NCI-H128 (cell line): Measurements from ENCODE around the gene DUSP7.

Experiments
- DNase-seq: peaks from one replicate; lab custom pipeline; 2025; ENCODE audit not compliant: unreplicated experiment; lab: John Stamatoyannopoulos, UW

Gene DUSP7

DNA sequence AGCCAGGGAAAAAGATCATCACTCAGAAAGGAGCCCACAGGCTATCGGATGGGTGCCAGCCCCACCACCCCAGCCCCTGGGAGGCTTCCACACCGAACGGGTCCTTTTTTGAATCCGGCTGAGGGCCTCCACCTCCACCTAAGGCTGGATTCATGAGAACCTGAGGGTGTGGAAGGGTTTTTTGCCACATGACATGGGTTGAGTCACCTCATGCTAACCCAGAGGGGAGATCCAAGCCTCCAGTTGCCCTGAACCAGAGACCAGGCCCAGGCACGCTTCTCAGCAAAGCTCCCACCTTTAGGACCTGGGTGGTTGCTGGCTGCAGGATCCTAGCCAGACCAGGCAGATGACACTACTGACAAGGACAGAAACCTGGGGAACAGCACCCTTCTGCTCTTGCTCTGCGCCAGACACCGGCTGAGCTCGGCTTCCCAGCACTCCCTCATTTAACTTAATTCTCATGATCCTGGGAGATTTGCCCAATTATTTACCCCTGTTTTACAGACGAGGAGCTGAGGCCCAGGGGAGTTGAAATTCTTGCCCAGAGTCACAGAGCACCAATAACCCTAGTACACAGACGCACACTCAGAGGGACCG lies 25.6 kb downstream of the DUSP7 start:
- DNase-seq = no peak

DNA sequence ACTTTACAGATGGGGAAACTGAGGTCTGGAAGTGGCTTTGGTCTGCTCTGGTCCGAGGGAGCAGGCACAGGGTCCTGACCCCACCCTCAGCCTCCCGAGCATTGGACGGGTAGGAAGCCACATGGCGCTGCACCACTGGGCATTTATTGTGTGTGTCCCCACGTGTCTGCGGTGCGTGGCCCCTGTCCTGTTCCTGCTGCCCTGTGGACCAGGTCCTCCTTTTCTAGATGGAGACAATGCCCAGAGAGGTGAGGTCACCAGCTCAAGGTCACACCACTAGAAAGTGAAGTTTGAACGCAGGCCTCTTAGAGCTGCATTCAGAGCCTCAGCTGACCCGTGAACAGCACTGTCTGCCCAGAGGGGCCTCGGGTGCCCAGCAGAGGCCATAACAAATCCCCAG lies 26.8 kb downstream of the DUSP7 start:
- no peak for DNase-seq

DNA sequence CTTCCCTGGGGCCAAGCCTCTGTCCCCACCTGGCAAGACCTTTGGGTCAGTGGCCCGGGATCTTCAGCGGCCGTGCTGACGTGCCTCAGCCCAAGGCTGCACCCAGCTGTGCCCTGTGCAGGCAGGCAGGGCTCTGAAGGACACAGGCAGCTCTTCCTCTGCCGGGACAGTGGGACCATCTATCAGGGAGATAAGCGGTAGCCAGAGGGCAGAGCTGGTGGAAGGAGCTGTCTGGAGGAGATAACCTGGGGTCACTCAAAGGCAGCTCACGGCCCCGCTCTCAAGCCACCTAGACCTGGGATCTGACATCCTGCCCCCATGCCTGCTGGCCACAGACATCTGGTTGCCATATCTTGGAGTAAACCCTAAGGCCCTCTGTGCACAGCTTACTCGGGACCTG lies 27.3 kb downstream of the DUSP7 start:
- DNase-seq = no peak

DNA sequence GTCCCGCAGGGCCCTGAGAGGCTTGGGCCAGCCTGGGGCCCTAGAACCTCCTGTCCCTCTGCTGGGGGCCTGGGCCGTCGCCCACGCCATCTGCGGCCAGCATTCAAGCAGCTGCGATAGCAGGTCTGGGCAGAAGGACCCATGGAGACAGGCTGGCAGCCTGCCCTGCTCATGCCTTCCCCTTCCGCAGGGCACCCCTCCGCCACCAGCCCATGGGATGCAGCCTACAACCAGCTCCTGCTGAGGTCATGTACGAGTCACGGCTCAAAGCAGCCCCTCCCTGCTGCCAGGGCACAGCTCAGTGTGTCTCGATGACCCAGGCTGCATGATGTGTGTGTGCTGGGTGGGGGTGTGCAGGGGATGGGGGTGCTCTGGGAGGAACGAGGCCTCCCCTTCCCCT lies 27.8 kb downstream of the DUSP7 start:
- no peak for DNase-seq

DNA sequence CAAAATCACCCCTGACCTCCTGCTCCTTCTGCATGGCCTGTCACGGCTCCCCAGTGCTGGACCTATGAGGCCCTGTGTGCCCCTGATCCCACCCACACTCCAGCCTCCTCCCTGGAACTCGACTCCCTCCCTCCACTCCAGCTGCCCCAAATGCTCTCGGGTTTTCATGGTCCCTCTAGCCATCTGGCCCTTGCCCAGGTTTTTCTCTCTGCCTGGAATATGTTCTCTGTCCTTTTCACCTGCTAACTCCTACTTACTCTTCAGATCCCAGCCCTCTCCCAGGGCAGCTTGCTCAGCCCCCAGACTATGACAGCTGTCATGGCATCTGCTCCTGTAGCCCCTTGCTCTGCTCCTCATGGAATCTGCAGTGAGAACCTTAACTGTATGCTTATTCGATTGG lies 30.3 kb downstream of the DUSP7 start:
- no peak for DNase-seq

DNA sequence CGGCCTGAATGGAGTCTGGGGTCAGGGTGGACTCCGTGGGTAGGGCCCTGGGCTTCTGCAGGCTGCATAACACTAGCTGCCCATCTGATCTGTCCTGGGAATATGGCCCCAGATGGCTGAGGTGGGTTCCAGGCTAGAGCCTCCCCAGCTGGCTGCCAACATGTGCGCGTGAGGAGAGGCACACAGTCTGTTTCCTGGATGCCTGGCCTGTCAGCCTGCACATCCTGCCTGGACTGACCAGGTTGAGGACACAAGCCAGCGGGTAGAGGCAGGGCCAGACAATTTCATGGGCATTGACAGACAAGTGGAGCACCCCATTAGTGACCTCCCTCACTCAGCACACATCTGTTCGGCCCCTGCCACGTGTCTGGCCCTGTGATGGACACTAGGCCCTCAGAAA lies 30.9 kb downstream of the DUSP7 start:
- DNase-seq = no peak

DNA sequence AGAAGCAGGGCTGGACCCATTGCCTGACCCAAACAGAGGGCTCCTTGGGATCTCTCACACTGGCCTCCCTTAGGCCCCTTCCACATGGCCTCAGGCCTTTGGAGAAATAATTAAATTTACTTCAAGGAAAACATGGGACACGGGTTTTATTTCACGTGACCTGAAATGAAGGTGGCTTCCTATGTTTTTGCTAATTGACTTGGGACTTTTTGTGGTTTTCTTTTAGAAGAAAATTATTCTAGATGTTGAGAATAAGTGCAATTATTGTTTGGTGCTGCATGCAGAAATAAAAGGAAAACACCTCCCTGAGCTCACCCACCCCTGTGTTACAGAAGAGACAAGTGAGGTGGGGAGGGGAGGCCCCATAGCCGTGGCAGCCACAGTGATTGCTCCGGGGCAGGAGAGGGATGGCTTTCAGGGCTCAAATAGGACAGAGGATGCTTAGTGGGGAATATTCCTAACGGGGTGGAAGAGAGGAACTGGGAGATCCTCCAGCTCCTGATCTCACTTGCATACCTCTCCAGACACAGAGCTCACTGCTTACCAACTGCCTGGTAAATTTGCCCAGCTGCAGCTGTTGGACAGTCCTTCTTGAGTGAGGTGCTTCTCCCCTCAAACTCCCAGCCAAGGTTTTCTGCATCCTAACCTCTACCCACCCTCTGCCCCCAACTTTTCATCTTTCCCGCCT lies 31.5 kb downstream of the DUSP7 start:
- DNase-seq = no peak

DNA sequence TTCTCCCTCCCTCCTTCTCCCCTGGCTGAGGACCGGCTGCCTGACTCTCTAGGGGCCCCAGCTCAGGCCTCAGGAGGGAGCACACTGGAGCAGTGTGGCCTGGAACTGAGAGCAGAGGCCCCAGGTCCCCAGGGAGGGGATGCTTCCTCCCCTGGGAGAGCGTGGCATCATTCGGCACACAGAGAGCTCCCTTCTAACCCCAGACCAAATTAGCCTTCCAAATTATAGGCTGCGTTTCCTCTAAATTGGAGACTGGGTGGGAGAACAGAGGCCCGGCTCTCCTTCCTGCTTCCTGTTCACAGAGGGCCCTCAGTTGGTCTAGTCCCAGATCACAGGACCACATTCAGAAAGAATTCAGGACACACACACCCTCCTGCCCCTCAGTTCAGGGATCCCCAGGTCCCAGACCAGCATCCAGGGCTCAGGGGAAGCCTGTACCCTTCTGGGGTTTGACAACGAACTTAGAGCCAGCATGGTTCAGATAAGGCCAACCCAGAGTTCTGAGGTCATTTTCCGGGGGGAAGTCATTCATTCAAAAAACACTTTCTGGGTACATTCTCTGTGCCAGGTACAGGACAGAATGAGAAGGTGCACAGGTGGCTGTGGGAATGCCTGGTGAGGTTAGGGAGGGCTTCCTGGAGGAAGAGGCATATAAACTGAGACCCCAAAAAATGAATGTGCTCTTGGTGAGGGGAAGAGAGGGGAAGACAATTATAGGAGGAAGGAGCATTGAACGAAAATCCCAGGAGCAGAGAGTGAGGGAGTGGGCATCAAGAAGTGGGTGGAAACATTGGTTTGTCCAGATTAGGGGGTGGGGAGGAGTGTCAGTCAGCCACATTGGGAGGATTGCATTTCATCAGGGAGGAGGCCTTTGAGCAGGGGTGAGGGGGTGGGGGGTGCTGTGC lies 32.3 kb downstream of the DUSP7 start:
- no peak for DNase-seq

DNA sequence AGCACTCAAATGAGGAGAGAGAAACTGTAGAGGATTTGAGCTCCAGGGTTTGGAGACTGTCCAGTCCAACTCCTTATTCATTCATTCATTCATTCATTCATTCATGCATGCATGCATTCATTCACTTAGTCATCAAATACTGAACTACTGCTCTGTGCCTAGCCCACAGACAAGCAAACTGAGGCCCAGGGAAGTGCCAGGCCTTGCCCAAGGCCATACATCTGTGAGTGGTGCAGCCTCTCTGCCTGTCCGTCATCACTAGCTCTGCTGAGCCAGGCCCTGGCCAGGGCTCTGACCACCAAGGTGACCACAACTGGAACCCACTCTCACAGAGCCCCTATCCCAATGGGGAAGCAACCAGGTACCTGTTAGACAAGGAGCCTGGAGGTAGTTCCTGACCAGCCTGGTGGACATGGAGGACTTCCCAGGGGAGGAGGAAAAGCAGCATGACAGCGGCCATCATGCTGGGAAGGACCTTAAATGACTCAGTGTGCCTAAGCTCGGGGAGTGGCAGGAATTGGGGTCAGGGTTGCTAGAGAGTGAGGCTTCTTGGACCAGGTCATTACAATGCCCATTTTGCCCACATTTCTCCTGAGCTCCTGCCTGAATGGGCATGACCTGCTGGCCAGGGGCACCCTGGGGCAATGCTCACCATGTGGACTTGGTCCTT lies 33.1 kb downstream of the DUSP7 start:
- DNase-seq = no peak

DNA sequence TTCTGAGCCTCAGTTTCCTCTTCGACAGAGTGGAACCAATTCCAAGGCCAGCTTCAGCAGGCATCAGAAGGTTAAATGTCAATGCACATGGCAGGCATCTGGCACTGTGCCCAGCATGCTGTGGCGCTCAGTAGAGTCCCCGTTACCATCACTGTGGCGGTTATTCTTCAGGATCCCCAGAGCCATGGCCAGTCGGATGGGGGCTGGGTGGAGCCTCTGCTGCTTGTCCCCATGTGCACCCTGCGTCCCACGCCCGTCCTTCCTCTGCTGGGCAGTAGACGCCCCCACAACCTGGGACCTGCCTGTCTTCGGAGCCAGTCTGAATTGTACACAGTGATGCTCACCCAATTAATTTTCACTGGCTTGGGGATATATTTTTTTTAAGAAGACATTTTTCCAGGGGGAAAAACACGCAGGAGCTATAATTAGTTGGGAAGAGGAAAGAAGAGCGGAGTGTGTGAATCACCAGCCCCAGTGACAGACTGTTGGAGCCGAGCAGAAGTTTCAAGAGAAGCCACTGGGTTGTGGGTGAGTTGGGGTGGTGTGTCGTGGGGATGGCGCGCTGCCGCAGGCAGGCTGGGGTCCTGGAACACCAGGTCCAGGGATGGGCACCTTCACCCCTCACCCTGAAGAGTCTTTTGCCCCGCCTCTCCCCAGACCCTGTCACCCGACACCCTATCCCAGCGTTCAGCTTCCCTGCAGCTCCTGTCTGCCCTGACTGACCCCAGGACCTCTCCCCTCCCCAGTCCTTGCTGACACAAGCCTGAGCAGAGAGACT lies 33.9 kb downstream of the DUSP7 start:
- DNase-seq = no peak

DNA sequence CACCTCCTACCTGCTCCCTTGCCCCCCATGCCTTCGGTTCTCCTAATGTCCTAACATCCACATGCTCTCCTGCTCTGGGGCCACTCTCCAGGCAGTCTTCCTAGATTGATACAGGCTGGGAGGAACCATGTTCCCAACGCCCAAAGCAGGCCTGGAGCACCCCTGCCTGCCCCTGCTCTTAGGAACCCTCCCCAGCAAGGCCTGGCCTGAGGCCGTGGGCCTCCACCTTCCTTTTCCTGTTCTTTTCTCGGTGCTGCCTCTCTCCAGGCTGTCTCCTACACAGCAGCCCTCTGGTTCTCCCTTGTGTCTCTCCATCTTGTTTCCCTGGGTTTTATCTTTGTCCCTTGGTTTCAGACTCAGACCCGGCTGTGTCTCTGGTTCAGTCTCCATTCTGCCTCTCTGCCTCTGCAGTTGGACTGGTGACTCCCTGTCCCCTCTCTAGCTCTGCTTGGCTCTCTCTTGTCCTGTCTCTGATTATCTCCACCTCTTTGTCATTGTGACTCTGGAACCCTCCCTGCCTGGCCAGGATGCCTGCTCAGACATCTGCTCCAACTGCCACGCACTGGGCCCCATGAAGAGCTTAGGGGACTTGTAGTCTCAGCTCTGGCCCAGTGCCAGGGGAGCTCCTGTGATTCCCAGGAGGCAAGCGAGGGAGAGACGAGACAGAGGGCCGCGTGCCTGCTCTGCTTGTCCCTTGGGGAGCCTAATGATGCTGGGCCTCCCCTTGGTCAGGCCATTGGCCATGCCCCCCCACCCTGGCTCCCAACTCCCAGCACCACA lies 34.7 kb downstream of the DUSP7 start:
- no peak for DNase-seq

DNA sequence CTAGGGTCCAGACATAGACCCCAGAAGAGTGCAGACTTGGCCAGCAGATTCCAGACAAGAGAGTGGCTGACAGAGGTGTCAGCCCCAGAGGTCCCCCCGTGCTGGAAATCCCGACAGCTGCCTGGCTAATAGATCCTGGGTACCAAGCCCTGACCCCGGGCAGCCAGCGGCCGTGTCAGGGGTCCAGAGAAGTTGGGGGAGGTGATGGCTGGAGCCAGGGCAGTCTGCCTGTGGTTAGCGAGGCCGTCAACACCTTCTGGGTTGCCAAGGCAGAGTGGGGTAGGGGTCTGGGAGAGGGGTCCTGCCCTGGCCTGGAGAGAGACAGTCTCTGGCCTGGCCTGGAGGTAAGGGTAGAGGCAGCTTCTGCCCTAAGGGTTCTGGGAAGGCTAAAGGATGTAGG lies 35.6 kb downstream of the DUSP7 start:
- no peak for DNase-seq

DNA sequence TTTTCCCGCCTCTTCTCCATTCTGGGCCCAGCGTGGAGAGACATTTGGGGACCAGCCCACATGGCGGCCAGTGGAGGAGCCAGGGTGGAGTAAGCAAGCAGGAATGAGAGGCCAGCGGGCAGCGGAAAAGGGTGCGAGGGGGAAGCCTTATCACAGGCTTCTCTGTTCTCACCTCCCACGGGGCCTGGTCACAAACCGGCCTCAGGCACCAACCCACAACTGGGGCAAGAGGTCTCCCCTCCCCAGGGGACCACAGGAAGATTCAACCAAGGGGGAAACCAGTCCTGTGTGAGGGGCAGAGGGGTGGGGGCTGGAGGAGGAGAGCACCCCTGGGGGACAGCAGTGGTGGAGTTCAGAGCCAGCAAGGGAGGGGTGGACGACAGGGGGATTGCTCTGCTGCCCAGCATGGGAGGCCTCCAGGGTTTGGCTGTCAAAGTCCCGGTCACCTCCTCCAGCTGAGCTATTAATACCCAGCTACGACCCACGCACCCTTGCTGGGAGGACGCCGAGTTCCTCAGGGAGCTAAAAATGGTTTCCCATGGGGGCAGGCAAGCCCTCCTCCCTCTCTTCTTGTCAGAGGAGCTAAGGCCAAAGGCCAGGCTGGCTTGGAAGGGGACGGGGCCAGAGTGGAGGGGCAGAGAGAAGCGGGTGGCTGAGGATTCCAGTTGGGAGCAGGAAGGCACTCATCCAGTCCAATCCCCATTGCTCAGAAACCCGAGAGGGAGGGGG lies 36.9 kb downstream of the DUSP7 start:
- DNase-seq = no peak

DNA sequence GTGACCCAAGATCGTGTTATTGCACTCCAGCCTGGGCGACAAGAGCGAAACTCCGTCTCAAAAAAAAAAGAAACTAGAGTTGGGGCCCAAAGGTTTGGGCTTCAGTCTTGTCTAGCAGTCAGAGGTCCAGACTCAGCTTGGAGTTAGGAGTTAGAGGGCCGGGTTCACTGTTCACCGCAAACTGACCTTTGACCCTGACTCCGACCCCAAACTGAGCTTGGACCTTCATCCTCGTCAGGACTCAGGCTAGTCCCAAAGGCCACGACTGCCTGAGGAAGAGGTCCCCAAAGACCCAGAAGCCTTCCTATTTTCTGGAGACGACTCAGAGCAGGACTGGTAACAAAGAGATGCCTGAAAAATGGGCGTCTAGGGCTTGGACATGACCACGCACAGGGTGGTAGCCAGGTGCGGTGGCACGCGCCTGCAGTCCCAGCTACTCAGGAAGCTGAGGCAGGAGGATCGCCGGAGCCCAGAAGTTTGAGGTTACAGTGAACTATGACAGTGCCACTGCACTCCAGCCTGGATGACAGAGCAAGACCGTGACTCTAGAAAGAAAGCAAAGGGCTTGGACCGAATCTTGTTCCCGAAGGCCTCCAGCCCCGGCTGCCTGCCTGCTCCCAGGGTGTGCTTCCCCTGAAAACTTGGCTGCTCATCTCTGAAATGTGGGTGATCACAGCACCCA lies 37.9 kb downstream of the DUSP7 start:
- no peak for DNase-seq

DNA sequence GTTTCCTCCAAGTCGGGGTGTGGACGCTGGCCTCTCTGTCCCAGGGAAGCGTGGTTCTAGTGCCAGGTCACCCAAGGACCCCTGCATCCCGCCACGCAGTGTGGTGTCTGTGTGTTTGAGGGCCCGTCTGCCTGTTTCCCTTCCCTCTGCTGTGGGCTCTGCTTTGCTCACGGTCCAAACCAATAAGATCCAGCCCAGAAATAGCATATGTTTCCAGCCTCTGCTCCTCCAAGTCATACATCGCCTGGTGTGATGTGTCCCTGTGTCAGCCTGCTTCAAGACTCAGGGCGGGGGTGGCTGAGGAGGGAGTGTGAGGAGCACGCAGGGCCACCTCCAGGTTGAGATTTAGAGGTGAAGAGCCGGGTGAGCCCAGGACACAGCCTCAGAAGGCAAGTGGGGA lies 38.8 kb downstream of the DUSP7 start:
- no peak for DNase-seq

DNA sequence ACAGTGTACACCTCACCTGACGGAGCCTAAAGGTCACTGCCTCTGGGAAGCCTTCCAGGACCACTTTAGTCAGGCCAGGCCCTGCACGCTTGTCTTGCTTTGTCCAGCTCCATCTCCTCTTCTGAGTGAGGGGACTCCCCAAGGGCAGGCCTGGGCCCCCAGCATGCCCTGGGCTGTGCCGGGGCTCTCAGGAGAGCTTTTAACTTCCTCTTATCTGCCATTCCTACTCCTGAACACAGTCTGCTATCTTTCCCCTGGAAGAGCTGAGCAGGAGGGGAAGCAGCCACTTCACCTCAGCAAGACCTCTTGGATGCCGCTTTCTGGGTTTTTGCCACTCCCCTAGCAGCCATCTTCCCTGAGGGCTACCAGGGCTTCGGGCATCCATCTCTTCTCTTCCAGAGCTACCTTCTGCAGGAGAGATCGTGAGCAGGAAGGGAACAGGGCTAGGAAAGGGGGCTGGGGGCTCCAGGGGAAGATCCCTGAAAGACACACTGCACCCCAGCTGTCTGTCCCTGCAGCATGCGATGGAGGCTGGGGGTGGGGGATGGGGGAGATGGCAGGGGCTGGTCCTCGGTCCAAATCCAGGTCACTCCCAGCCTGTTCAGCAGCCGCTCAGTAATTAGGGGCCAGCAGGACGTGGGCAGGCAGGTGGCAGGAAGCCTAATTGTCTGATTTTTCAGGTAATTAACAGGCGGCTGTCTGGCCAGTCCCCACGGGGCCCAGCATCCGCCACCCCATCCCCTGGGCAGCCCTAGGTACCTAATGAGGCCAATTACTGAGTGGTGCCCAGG lies 40.7 kb downstream of the DUSP7 start:
- no peak for DNase-seq

DNA sequence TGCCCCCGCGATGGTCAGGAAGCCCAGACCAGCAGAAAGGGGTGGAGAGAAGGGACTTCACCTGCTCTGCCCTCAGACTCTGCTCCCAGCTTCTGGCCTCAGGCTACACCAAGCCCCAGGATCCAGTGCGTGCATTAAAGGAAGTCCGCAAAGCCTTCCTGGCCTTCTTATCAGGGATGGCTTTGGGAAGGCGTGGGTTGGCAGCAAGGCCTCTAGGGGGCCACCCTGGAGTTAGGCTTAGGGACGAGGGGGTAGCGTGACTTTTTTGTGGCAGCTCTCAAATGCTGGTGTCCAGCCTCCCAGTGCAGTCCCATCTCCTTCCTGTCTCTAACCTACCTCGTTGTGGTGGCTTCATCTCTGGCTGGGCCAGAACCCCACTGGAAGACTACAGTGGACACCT lies 41.8 kb downstream of the DUSP7 start:
- DNase-seq = no peak
